ENCODE results near the gene MAPK8.

MAPK8 gene

DNA sequence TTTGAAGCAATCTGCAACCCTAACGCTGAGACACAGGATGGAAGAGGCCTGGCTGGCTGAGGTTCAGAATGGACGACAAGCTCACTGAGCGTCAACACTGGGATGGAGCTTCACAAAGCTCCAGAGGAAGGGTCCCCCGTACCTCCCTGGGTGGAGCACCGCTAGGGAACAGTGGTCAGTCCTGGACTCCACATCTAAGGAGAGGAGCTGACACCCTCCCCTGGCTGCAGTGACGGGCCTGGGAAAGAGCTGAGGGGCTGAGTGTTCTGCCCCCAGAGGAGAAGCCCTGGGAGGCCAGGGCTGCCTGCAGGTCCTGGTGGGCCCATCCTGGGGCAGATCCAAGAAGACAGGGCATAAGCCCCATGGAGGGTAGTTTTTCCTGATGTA is 152.2 kb downstream of the MAPK8 start:
- Histone ChIP-seq H3K4me1 (ENCODE audit: insufficient read depth, low read length) (no peaks in the 10 kb centered on the region), H3K36me3 (ENCODE audit: insufficient read depth, low read length) (no peaks in the 10 kb centered on the region), H2AFZ (ENCODE audit: low read depth, low read length) (no peak overlapping the region), H4K20me1 (ENCODE audit: insufficient read depth, low read length) (0 out of 2 replicates have a peak, but pooled peaks cover 6% of the 10 kb centered on the region), H3K79me2 (ENCODE audit: insufficient read depth, low read length) (no peaks in the 10 kb centered on the region), H3K27ac (ENCODE audit: low read length) (no peak overlapping the region), H3K4me3 (ENCODE audit: low read depth in 1 of 2, low read length in 2 of 2) (no peak overlapping the region), H3K9me3 (ENCODE audit: insufficient read depth, low read length, severe bottlenecking) (no peaks in the 10 kb centered on the region), H3K27me3 (ENCODE audit: insufficient read depth, low read length, poor library complexity) (no peaks in the 10 kb centered on the region), H3K9ac (ENCODE audit: low read depth, low read length) (no peak overlapping the region), H3K4me2 (ENCODE audit: insufficient read depth, low read length) (no peak overlapping the region)
- ATAC-seq (ENCODE audit: insufficient read depth, low read depth): no peak
- TF ChIP-seq, protein P1, sequence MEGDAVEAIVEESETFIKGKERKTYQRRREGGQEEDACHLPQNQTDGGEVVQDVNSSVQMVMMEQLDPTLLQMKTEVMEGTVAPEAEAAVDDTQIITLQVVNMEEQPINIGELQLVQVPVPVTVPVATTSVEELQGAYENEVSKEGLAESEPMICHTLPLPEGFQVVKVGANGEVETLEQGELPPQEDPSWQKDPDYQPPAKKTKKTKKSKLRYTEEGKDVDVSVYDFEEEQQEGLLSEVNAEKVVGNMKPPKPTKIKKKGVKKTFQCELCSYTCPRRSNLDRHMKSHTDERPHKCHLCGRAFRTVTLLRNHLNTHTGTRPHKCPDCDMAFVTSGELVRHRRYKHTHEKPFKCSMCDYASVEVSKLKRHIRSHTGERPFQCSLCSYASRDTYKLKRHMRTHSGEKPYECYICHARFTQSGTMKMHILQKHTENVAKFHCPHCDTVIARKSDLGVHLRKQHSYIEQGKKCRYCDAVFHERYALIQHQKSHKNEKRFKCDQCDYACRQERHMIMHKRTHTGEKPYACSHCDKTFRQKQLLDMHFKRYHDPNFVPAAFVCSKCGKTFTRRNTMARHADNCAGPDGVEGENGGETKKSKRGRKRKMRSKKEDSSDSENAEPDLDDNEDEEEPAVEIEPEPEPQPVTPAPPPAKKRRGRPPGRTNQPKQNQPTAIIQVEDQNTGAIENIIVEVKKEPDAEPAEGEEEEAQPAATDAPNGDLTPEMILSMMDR (IDR thresholded peaks at IDR 0.05; ENCODE audit: borderline replicate concordance, extremely low read depth, low read length, poor library complexity, severe bottlenecking): no peak
- no peak for TF ChIP-seq EZH2 (IDR thresholded peaks at IDR 0.05; ENCODE audit: borderline replicate concordance, low read depth, low read length, severe bottlenecking)
- no peak for DNase-seq

DNA sequence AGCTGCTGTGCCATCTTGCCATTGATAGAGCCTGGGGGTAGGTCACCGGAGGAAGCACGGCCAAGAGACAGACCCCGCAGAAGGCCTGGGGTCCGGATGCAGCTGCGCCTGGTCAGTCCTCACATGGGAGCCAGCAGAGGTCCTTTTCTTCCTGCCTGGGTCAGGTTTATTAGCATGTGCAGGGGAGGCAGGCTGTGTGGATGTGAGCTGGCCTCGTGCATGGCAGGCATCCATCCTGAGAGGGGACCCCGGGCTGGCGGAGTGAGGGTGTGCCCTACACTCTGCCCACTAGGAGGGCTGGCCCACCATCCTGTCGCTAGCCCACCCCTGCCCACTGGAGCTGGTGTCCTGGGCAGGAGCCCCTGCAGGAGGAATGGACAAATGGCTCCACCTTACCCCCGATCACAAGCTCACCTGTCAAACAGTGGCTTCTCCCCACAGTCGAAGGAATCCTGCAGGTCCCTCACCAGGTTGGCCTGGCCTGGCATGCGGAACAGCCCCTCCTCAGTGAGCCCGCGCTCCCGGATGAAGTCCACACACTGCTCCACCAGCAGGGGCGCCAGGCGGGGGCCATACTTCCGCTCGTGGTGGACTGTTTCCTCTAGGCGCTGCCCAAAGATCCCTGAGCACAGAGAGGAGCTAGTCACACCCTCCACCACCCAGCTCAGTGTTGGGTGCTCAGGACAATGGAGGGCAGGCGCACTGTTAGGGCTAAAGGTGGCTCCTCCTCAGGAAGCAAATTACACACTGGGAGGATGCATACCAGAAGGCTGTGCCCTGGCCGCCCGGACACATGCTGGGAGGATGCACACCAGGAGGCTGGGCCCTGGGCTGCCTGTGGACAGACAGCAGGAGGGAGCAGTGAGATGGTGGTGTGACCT is 153.0 kb downstream of the MAPK8 start:
- no peak for TF ChIP-seq EZH2 (IDR thresholded peaks at IDR 0.05; ENCODE audit: borderline replicate concordance, low read depth, low read length, severe bottlenecking)
- TF ChIP-seq, protein P1 (IDR thresholded peaks at IDR 0.05; ENCODE audit: borderline replicate concordance, extremely low read depth, low read length, poor library complexity, severe bottlenecking): no peak
- no peak overlapping the region for H3K27ac ChIP-seq (ENCODE audit: low read length)
- H3K4me2 ChIP-seq (ENCODE audit: insufficient read depth, low read length): no peak overlapping the region
- ATAC-seq (ENCODE audit: insufficient read depth, low read depth) (no peak), DNase-seq (peak; percentile 2)
- 0 out of 2 replicates have a peak, but pooled peaks cover 6% of the 10 kb centered on the region for H4K20me1 ChIP-seq (ENCODE audit: insufficient read depth, low read length)
- no peak overlapping the region for H3K9ac ChIP-seq (ENCODE audit: low read depth, low read length)
- H3K4me3 ChIP-seq (ENCODE audit: low read depth in 1 of 2, low read length in 2 of 2): no peak overlapping the region
- H3K27me3 ChIP-seq (ENCODE audit: insufficient read depth, low read length, poor library complexity): no peaks in the 10 kb centered on the region
- H2AFZ ChIP-seq (ENCODE audit: low read depth, low read length): no peak overlapping the region
- no peaks in the 10 kb centered on the region for H3K79me2 ChIP-seq (ENCODE audit: insufficient read depth, low read length)
- no peaks in the 10 kb centered on the region for H3K9me3 ChIP-seq (ENCODE audit: insufficient read depth, low read length, severe bottlenecking)
- no peaks in the 10 kb centered on the region for H3K36me3 ChIP-seq (ENCODE audit: insufficient read depth, low read length)
- H3K4me1 ChIP-seq (ENCODE audit: insufficient read depth, low read length): no peaks in the 10 kb centered on the region

DNA sequence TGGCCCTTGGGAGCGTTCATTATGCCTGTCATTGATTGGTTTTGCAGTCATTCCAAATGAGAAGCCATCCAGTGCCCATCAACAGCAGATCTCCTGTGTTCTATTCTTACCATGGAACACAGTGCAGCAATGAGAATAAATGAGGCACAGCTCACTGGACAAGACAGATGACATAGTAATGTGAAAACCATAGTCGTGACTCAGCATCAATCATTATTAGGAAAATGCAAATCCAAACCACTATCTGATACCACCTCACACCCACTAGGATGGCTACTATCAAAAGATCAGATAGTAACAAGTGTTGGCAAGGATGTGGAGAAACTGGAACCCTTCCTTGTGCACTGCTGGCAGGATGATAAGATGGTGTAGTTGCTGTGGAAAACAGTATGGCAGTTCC is 153.7 kb downstream of the MAPK8 start:
- TF ChIP-seq, protein P1 (IDR thresholded peaks at IDR 0.05; ENCODE audit: borderline replicate concordance, extremely low read depth, low read length, poor library complexity, severe bottlenecking): no peak
- no peak for TF ChIP-seq EZH2 (IDR thresholded peaks at IDR 0.05; ENCODE audit: borderline replicate concordance, low read depth, low read length, severe bottlenecking)
- no peaks in the 10 kb centered on the region for H3K36me3 ChIP-seq (ENCODE audit: insufficient read depth, low read length)
- DNase-seq (no peak), ATAC-seq (ENCODE audit: insufficient read depth, low read depth) (no peak)
- no peaks in the 10 kb centered on the region for H3K27me3 ChIP-seq (ENCODE audit: insufficient read depth, low read length, poor library complexity)
- H2AFZ ChIP-seq (ENCODE audit: low read depth, low read length): no peak overlapping the region
- 0 out of 2 replicates have a peak, but pooled peaks cover 3% of the 10 kb centered on the region for H4K20me1 ChIP-seq (ENCODE audit: insufficient read depth, low read length)
- H3K9ac ChIP-seq (ENCODE audit: low read depth, low read length): no peak overlapping the region
- H3K27ac ChIP-seq (ENCODE audit: low read length): no peak overlapping the region
- no peaks in the 10 kb centered on the region for H3K4me1 ChIP-seq (ENCODE audit: insufficient read depth, low read length)
- H3K4me2 ChIP-seq (ENCODE audit: insufficient read depth, low read length): no peak overlapping the region
- no peaks in the 10 kb centered on the region for H3K9me3 ChIP-seq (ENCODE audit: insufficient read depth, low read length, severe bottlenecking)
- no peaks in the 10 kb centered on the region for H3K79me2 ChIP-seq (ENCODE audit: insufficient read depth, low read length)
- no peak overlapping the region for H3K4me3 ChIP-seq (ENCODE audit: low read depth in 1 of 2, low read length in 2 of 2)

Data from DND-41 (cell line).